Activated B cell treated with CpG ODN at 0.5 μM for 24 hours (primary cell): Measurements from ENCODE around the gene P2RX1. TPM values are rescaled to one million over a fixed set of nuclear protein-coding genes. Genes with fewer than 3 reads are reported as not detected.

ENCODE experiments used
- ATAC-seq: fragments of 200-7000 bp; cut with Tn5 transposase; one replicate; pipeline ENCODE4 v1.10.0; 2021; ENCODE audit warnings: low read depth, mild to moderate bottlenecking, moderate library complexity
- CTCF ChIA-PET: fragments of 350-600 bp; sonication (Branson Sonifier 250); formaldehyde crosslinking; loops from one replicate; lab custom pipeline; 2021; ENCODE audit warnings: antibody characterized with exemption; lab: Charles Lee
- POLR2A ChIA-PET: fragments of 350-600 bp; sonication (Branson Sonifier 250); formaldehyde crosslinking; loops from one replicate; lab custom pipeline; 2021; ENCODE audit warnings: antibody characterized with exemption; lab: Charles Lee
- DNase-seq: peaks from one replicate; pipeline ENCODE4 v3.0.0; 2022
- H3K27ac Mint-ChIP-seq: one replicate; pipeline ENCODE4 v1.8.0; 2020; ENCODE audit warnings: mixed read lengths
- H3K27me3 Mint-ChIP-seq: one replicate; pipeline ENCODE4 v1.8.0; 2021; ENCODE audit warnings: mixed read lengths
- H3K36me3 Mint-ChIP-seq: one replicate; pipeline ENCODE4 v1.8.0; 2021; ENCODE audit warnings: low read depth, mixed read lengths
- H3K4me1 Mint-ChIP-seq: one replicate; pipeline ENCODE4 v1.8.0; 2021; ENCODE audit warnings: mixed read lengths
- H3K4me3 Mint-ChIP-seq: one replicate; pipeline ENCODE4 v1.8.0; 2020; ENCODE audit warnings: mild to moderate bottlenecking, mixed read lengths
- H3K9me3 Mint-ChIP-seq: one replicate; pipeline ENCODE4 v1.8.0; 2020; ENCODE audit warnings: mixed read lengths
- intact Hi-C: fragments of 100-400 bp; cut with micrococcal nuclease; formaldehyde crosslinking; loops from one replicate; pipeline ENCODE4 v1.15.1; 2024
- total RNA-seq: library from RNA; stranded (reverse); gene quantifications from 2 replicates; pipeline ENCODE4 v1.2.3, GENCODE V29; 2022
- TF ChIP-seq, protein P1 (sequence below): fragments of 200-600 bp; IDR thresholded peaks from one replicate; pipeline ENCODE4 v1.8.0; 2022; ENCODE audit warnings: antibody characterized with exemption, mild to moderate bottlenecking

Gene P2RX1
- total RNA-seq, 1 donor from 2014 or later, result 26.0 TPM

DNA sequence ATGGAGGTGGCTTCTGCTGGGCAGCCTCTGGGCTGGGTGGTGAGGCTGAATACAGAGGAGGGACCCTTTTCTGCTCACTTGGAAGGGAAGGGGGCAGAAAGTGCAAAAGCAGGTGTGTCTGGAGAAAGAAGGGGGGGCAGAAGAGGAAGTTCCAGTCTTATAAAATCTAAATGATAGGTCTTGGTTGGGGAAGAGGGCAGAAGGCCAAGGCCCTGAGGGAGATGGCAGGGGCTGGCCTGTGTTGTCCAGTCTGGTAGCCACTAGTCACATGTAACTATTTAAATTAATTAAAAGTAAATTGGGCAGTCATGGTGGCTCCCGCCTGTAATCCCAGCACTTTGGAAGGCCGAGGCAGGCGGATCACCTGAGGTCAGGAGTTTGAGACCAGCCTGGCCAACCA, 20.9 kb downstream of the P2RX1 start:
- CTCF ChIA-PET, result interaction anchor here (0.9 kb wide), 1 partner anchor 19 kb away, joined by 4 read pairs; no protein-coding TSS in a partner anchor
- POLR2A ChIA-PET, result interaction anchor here (0.6 to 3.2 kb wide), 4 partner anchors 9 to 69 kb away, joined by 3 to 43 read pairs (median 21); partner anchors contain the start of gene ATP2A3

DNA sequence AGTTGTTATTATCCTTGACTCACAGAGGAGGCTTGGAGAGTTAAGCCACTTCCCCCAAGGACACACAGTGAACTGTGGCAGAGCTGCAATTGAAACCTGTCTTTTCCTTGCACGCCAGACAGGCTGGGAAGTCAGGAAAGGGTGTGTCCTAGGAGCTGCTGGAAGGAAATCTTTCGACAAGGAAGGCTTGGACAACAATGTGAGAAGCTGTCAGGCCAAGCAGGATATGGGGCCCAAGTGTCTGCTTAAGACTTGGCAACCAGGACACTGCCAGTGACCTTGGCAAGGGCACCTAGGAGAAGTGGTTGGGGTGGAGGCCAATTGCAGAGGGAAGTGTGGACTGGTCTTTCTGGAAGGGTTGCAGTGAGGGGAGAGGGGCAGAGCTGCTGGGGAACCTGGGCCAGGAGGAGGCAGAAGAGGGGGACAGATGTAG, 21.3 kb downstream of the P2RX1 start:
- Mint-ChIP-seq H3K9me3 (no peaks in the 10 kb centered on the region), H3K36me3 (no peaks in the 10 kb centered on the region), H3K4me1 (peaks cover 34% of the 10 kb centered on the region), H3K4me3 (no peak overlapping the region), H3K27me3 (no peaks in the 10 kb centered on the region), H3K27ac (no peak overlapping the region)
- DNase-seq, result no peak
- no peak for ATAC-seq
- intact Hi-C loops, result no loop called here
- TF ChIP-seq, protein P1, sequence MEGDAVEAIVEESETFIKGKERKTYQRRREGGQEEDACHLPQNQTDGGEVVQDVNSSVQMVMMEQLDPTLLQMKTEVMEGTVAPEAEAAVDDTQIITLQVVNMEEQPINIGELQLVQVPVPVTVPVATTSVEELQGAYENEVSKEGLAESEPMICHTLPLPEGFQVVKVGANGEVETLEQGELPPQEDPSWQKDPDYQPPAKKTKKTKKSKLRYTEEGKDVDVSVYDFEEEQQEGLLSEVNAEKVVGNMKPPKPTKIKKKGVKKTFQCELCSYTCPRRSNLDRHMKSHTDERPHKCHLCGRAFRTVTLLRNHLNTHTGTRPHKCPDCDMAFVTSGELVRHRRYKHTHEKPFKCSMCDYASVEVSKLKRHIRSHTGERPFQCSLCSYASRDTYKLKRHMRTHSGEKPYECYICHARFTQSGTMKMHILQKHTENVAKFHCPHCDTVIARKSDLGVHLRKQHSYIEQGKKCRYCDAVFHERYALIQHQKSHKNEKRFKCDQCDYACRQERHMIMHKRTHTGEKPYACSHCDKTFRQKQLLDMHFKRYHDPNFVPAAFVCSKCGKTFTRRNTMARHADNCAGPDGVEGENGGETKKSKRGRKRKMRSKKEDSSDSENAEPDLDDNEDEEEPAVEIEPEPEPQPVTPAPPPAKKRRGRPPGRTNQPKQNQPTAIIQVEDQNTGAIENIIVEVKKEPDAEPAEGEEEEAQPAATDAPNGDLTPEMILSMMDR, result no peak
- POLR2A ChIA-PET, result interaction anchor here (0.6 to 3.2 kb wide), 4 partner anchors 10 to 69 kb away, joined by 3 to 43 read pairs (median 21); partner anchors contain the start of gene ATP2A3
- CTCF ChIA-PET, result interaction anchor here (0.9 to 1.9 kb wide), 2 partner anchors 19 to 157 kb away, joined by 4 to 5 read pairs; no protein-coding TSS in a partner anchor

More for the DNA sequence above, 20.9 kb downstream of the P2RX1 start:
- Mint-ChIP-seq H3K27ac (no peak overlapping the region), H3K27me3 (no peaks in the 10 kb centered on the region), H3K36me3 (no peaks in the 10 kb centered on the region), H3K4me3 (no peak overlapping the region), H3K4me1 (peaks cover 30% of the 10 kb centered on the region), H3K9me3 (no peaks in the 10 kb centered on the region)
- ATAC-seq (no peak), DNase-seq (no peak)
- intact Hi-C loops, result no loop called here
- TF ChIP-seq, protein P1, result no peak

DNA sequence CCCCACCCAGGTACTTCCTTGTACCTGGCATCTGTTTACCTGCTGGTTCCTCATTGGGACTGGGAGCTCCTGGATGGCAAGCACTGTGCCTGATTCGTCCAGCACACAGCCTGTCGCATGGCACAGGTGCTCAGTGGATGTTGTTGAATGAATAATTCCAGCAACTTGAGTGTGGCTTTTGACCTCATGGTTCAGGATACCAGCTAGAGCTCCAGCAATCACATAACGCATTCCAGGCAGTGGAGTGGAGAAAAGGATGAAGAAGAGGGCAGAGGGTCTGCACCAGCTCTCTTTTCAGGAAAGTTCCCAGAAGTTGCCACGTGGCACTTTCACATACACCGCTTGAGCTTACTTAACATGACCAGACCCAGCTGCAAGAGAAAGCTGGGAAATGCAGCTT, 22.1 kb downstream of the P2RX1 start:
- DNase-seq, result no peak
- peaks cover 37% of the 10 kb centered on the region for H3K4me1 Mint-ChIP-seq
- intact Hi-C loops, result no loop called here
- ChIA-PET POLR2A (interaction anchor here (0.5 to 3.2 kb wide), 6 partner anchors 10 to 443 kb away, joined by 3 to 43 read pairs (median 6); no protein-coding TSS in a partner anchor), CTCF (interaction anchor here (1.0 to 1.9 kb wide), 2 partner anchors 13 to 157 kb away, joined by 3 to 5 read pairs; no protein-coding TSS in a partner anchor)
- no peak for ATAC-seq
- peak overlapping the region; percentile 81 for H3K4me3 Mint-ChIP-seq
- H3K9me3 Mint-ChIP-seq, result no peaks in the 10 kb centered on the region
- TF ChIP-seq, protein P1, result no peak
- H3K27me3 Mint-ChIP-seq, result no peaks in the 10 kb centered on the region
- H3K36me3 Mint-ChIP-seq, result no peaks in the 10 kb centered on the region
- H3K27ac Mint-ChIP-seq, result no peak overlapping the region

DNA sequence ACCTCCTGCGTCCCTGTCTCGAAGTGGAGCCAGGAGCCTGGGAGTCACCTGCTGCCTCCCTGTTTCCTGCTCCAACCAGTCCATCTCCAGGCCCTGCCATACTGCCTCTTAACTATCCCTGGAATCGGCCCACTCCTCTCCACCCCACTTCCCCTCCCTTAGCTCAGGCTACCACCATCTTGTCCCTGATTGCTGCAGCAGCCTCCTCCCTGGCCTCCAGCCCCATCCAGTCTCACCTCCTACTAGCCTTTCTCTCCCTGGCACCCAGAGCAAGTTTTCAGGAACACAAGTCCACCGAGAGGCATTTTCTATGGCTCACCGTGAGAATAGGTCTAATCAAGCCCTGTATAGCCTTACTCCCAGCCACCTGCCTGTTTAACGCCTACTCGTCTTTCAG, 22.5 kb downstream of the P2RX1 start:
- ChIA-PET CTCF (interaction anchor here (1.0 to 1.9 kb wide), 3 partner anchors 14 to 156 kb away, joined by 3 to 5 read pairs (median 4); partner anchors contain the start of gene P2RX1), POLR2A (interaction anchor here (0.5 to 3.2 kb wide), 6 partner anchors 11 to 210 kb away, joined by 3 to 43 read pairs (median 6); partner anchors contain the start of gene P2RX1)
- ATAC-seq, result no peak
- Mint-ChIP-seq H3K4me1 (peaks cover 38% of the 10 kb centered on the region), H3K36me3 (no peaks in the 10 kb centered on the region), H3K4me3 (peak overlapping the region; percentile 81), H3K27ac (peak overlapping the region; percentile 77), H3K27me3 (no peaks in the 10 kb centered on the region), H3K9me3 (no peaks in the 10 kb centered on the region)
- DNase-seq, result no peak
- intact Hi-C loops, result loop anchor here (1.0 kb wide), 4 partner anchors 11 to 70 kb away; partner anchors contain the start of gene NCBP3
- TF ChIP-seq, protein P1, result no peak
